Measurements from ENCODE around the gene XCR1. TPM values are rescaled to one million over a fixed set of nuclear protein-coding genes. Genes with fewer than 3 reads are reported as not detected.
"Not testable (repeated sequence)": the region's sequence is repeated elsewhere in the genome, so short reads cannot be mapped to it uniquely, and the experiment has no call there.

Gene XCR1
- total and polyA plus RNA-seq, 2 experiments from 2014 or later = not detected

- H4K20me1 ChIP-seq (replicated peaks; ENCODE audit: insufficient read depth) = no peaks in the 10 kb centered on the region
- no peak for ATAC-seq
- Mint-ChIP-seq H3K4me3 (no peak overlapping the region), H3K4me1 (no peaks in the 10 kb centered on the region), H3K36me3 (ENCODE audit: low read depth) (no peaks in the 10 kb centered on the region), H3K27ac (no peak overlapping the region), H3K27me3 (ENCODE audit: insufficient read depth, low read depth, poor library complexity) (no peaks in the 10 kb centered on the region), H3K9me3 (peaks cover 6% of the 10 kb centered on the region; the same call in 2 of the 3 replicates)
- no peak for DNase-seq (ENCODE audit: low spot score)
- no peak overlapping the region for H3K27ac ChIP-seq (ENCODE audit: low read depth)
- no peak overlapping the region for H2AFZ ChIP-seq
- no peaks in the 10 kb centered on the region for H3F3A ChIP-seq (replicated peaks; ENCODE audit: low read depth)
- no peak for TF ChIP-seq ZNF462 (CRISPR knock-in tag; IDR thresholded peaks at IDR 0.05)
- no peak for TF ChIP-seq EZH2 (IDR thresholded peaks at IDR 0.05; ENCODE audit: low read depth, unreplicated experiment)
- no peak for TF ChIP-seq NANOG (IDR thresholded peaks at IDR 0.05; ENCODE audit: borderline replicate concordance)
- TF ChIP-seq CTCF (conservative IDR thresholded peaks at IDR 0.05; ENCODE audit: low read depth in 2 of 2) = no peak
- no peaks in the 10 kb centered on the region for H3K36me3 ChIP-seq (ENCODE audit: insufficient read depth)
- H3K4me2 ChIP-seq = no peak overlapping the region
- H3K79me2 ChIP-seq (replicated peaks; ENCODE audit: insufficient read depth) = no peaks in the 10 kb centered on the region
- no peaks in the 10 kb centered on the region for H3K4me1 ChIP-seq (ENCODE audit: insufficient read depth)
- H3K27me3 ChIP-seq (ENCODE audit: insufficient read depth) = no peaks in the 10 kb centered on the region
- H3K9me2 ChIP-seq (ENCODE audit: insufficient read depth) = no peaks in the 10 kb centered on the region
- no peak overlapping the region for H3K4me3 ChIP-seq
Measured at GRCh38 chr3:46038916-46039315, 11.6 kb upstream of the XCR1 start.

GRCh38 chr3:46038071-46038470, 10.8 kb upstream of the XCR1 start:
- H3K9me3 Mint-ChIP-seq; H3K4me2 ChIP-seq; H4K20me1 ChIP-seq (replicated peaks; ENCODE audit: insufficient read depth); H3K79me2 ChIP-seq (replicated peaks; ENCODE audit: insufficient read depth); H3K36me3 Mint-ChIP-seq (ENCODE audit: low read depth); ATAC-seq; H3K4me3 Mint-ChIP-seq; DNase-seq (ENCODE audit: low spot score); H3K9me2 ChIP-seq (ENCODE audit: insufficient read depth); H2AFZ ChIP-seq; H3K4me1 ChIP-seq (ENCODE audit: insufficient read depth); H3K4me1 Mint-ChIP-seq; H3K36me3 ChIP-seq (ENCODE audit: insufficient read depth); H3K27me3 ChIP-seq (ENCODE audit: insufficient read depth); H3K27ac ChIP-seq (ENCODE audit: low read depth); H3K27me3 Mint-ChIP-seq (ENCODE audit: insufficient read depth, low read depth, poor library complexity); H3K4me3 ChIP-seq; H3K27ac Mint-ChIP-seq; H3F3A ChIP-seq (replicated peaks; ENCODE audit: low read depth): not testable (repeated sequence)
